Ovary (tissue), 9 donors: Measurements from ENCODE around the gene PAN3. TPM values are rescaled to one million over a fixed set of nuclear protein-coding genes. Genes with fewer than 3 reads are reported as not detected.

ENCODE experiments used
- DNase-seq, 5 donors: peaks; one replicate each; pipeline ENCODE4 v3.0.0-alpha.2; 2019 to 2020
- H3K27ac ChIP-seq, 2 donors: fragments of 200-600 bp; one replicate each; pipeline versions ENCODE4 v1.5.1 to v1.8.0; 2019 to 2022
- H3K27me3 ChIP-seq: fragments of 200-600 bp; one replicate; pipeline ENCODE4 v1.8.0; 2022
- H3K36me3 ChIP-seq: fragments of 200-600 bp; sonication (generic); one replicate; pipeline ENCODE4 v1.5.1; 2019
- H3K4me1 ChIP-seq: one replicate; pipeline ENCODE4 v1.8.1; 2013; ENCODE audit warnings: mild to moderate bottlenecking, moderate library complexity; ENCODE audit not compliant: insufficient read depth
- H3K4me3 ChIP-seq: fragments of 200-600 bp; sonication (generic); one replicate; pipeline ENCODE4 v1.5.1; 2017
- H3K9me3 ChIP-seq, 2 donors: fragments of 200-600 bp in 1 of 2; sonication (generic) in 1 of 2; one replicate each; pipeline versions ENCODE4 v1.5.1 to v1.8.1; 2013 to 2019; ENCODE audit warnings: mild to moderate bottlenecking in 1 of 2, moderate library complexity in 1 of 2
- EP300 ChIP-seq: sonication (generic); formaldehyde crosslinking; IDR thresholded peaks from one replicate; pipeline ENCODE4 v1.6.1; 2017; ENCODE audit warnings: antibody characterized with exemption
- POLR2A ChIP-seq: fragments of 450-650 bp; IDR thresholded peaks from one replicate; pipeline ENCODE4 v1.6.1; 2017; ENCODE audit warnings: antibody characterized with exemption, mild to moderate bottlenecking, moderate library complexity
- WGBS, 3 donors: extraction: QIAGEN DNeasy Blood & Tissue Kit in 1 of 3; methylation state at CpG; one replicate each; pipeline versions ENCODE4 v1.1.5 to v1.1.7; 2013 to 2017; 5-methylcytosine and 5-hydroxymethylcytosine counted together
- intact Hi-C, 4 donors: fragments of 100-400 bp; cut with DNase I; formaldehyde crosslinking; loops; one replicate each; pipeline versions ENCODE4 v1.11.0 to v1.15.1; 2022 to 2023
- polyA plus RNA-seq, 2 donors: library from polyadenylated mRNA; stranded (reverse); fragments of 200-250 nt in 1 of 2; fragments of 350-450 nt in 1 of 2; fragmentation: Illumina TruSeq in 1 of 2; extraction: RNeasy Lipid Tissue Mini Kit (QIAGEN cat#74804) in 1 of 2; gene quantifications; one replicate each; pipeline ENCODE4 v1.2.3, GENCODE V29; 2013 to 2014
- small RNA-seq: library from RNA; depleted of rRNA; stranded (forward); fragments of <200 nt; gene quantifications from one replicate; pipeline ENCODE3, GENCODE V24; 2016
- total RNA-seq, 7 donors: library from RNA; depleted of rRNA in 2 of 7; stranded (reverse); fragments of >200 nt in 2 of 7; fragmentation: NEBNext Ultra II Directional in 3 of 7; extraction: Animal tissue kit (Norgen Biotek cat#: 25700) in 3 of 7; gene quantifications; one replicate each; pipeline versions ENCODE4 v1.1.0 to v1.2.4, GENCODE V29; 2016 to 2023
- TF ChIP-seq, protein P1 (sequence below), 3 donors: fragments of 450-650 bp in 2 of 3; fragments of 200-600 bp in 1 of 3; IDR thresholded peaks; one replicate each; pipeline versions ENCODE4 v1.5.1 to v1.8.0; 2016 to 2022; ENCODE audit warnings: antibody characterized with exemption in 3 of 3, mild to moderate bottlenecking in 1 of 3
- donor health status: DM: no; HTN: no; CAD: no; lungs with moderate emphysema.
- donor health status: DM: no; HTN: no; CAD: no.
- donor health status: Bipolar disorder and iron deficiency.
- donor health status: DM: yes; HTN: yes; CAD: no.
- donor health status: DM: no; HTN: no; CAD: no.
- donor health status: DM: yes; HTN: yes; CAD: no.

Gene PAN3
- total and polyA plus RNA-seq, 9 donors: 13.2 to 40.7 (median 35.7) TPM

DNA sequence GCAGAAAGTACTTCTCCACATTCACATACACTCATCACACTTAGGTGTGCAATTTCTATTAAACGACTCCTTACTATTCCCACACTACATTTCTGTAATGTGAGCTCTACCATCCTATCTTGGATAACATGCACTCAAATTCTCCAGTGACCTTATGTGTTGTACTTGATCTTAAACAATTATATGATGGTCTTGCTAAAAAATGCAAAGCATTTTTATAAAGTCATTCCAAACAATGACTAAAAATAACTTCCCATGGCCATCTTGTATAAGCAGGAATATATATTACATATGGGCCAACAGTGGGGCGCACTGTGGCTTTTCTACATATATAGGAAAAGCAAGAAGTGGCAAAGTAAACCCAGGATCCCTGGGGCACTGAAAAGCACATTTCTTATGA is 201.1 kb downstream of the PAN3 start:
- no peak for DNase-seq
- Histone ChIP-seq H3K9me3 (no peaks in the 10 kb centered on the region), H3K27ac (no peak overlapping the region), H3K4me1 (peaks cover 7% of the 10 kb centered on the region), H3K4me3 (no peak overlapping the region), H3K36me3 (no peaks in the 10 kb centered on the region), H3K27me3 (no peaks in the 10 kb centered on the region)
- intact Hi-C loops: no loop called here
- 90 to 92% (median 91%) methylated on average over 2 of the region's 2 CpGs for WGBS, 3 donors
- no peak for TF ChIP-seq POLR2A

DNA sequence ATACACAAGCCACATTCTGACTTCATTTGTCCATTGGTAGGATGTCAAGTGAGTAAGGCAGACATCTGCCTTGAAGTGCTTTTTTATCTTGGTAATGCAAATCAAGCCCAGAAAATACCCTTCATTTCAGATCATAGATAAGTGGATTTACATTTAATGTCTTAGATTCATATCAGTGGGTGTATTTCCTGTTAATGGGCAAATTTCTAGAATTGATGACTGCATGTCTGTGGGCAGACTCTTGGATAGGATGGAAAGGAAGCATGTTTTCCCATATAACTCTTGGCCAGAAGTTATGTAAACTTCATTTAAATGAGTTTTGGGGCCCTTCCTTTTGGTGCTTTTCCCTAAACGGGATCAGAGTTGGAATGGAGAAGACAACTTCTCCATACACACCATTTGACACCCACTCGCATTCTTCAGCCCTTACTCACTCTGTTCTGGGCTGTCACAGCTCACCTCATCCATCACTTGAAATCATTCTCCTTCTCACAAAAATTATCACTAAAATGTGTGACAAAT is 202.0 kb downstream of the PAN3 start:
- Histone ChIP-seq H3K27ac (no peak overlapping the region), H3K27me3 (no peaks in the 10 kb centered on the region), H3K9me3 (no peaks in the 10 kb centered on the region), H3K4me1 (peaks cover 7% of the 10 kb centered on the region), H3K36me3 (no peaks in the 10 kb centered on the region), H3K4me3 (no peak overlapping the region)
- WGBS, 3 donors: 73 to 84% (median 74%) methylated on average over 2 of the region's 2 CpGs
- intact Hi-C loops: no loop called here
- no peak for DNase-seq
- TF ChIP-seq EP300 (no peak), POLR2A (no peak)
- TF ChIP-seq, protein P1, sequence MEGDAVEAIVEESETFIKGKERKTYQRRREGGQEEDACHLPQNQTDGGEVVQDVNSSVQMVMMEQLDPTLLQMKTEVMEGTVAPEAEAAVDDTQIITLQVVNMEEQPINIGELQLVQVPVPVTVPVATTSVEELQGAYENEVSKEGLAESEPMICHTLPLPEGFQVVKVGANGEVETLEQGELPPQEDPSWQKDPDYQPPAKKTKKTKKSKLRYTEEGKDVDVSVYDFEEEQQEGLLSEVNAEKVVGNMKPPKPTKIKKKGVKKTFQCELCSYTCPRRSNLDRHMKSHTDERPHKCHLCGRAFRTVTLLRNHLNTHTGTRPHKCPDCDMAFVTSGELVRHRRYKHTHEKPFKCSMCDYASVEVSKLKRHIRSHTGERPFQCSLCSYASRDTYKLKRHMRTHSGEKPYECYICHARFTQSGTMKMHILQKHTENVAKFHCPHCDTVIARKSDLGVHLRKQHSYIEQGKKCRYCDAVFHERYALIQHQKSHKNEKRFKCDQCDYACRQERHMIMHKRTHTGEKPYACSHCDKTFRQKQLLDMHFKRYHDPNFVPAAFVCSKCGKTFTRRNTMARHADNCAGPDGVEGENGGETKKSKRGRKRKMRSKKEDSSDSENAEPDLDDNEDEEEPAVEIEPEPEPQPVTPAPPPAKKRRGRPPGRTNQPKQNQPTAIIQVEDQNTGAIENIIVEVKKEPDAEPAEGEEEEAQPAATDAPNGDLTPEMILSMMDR (IDR thresholded peaks at IDR 0.05): no peak

DNA sequence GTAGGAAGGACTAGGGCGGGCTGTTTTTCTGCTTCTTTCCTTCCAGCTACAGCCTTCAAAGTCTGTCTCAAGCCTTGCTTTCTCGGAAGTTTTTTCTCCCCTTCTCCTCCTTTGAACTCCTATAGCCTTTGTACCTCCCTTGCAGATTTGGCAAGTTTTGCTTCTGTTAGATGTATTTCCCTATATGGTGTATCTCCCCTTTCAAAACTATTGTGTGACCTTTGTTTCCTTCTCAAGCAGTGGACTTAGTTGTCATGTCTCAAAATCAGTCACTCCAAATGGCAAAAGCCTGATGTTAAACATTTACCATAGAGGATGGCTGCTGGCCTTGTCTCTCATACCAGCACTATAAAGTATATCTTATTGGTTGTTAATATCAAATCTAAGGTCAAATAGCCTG is 203.9 kb downstream of the PAN3 start:
- intact Hi-C loops: no loop called here
- Histone ChIP-seq H3K4me3 (no peak overlapping the region), H3K4me1 (peaks cover 7% of the 10 kb centered on the region), H3K27ac (no peak overlapping the region), H3K27me3 (no peaks in the 10 kb centered on the region), H3K36me3 (no peaks in the 10 kb centered on the region), H3K9me3 (no peaks in the 10 kb centered on the region)
- 73 to 85% (median 76%) methylated on average over 2 of the region's 2 CpGs for WGBS, 3 donors
- no peak for DNase-seq
- TF ChIP-seq POLR2A: no peak
- TF ChIP-seq, protein P1 (IDR thresholded peaks at IDR 0.05): no peak
- TF ChIP-seq EP300: no peak

DNA sequence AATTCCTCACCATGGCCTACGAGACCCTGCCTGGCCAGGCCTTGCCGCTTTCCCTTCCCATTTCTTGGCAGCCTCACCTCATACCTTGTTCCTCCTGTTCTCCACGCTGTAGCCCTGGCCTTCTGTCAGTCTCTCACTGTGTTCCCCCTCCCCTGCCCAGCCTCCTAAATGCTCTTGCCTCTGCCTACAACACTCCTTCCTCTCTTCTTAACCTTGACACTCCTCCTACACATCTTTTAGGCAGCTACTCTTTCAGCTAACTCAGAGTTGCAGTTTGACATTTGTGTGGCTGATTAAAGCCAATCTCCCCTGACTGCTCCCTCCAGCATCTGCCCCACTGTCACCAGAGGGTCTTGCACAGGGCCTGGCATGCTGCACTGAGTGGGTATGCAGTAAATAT is 205.8 kb downstream of the PAN3 start:
- TF ChIP-seq EP300: no peak
- TF ChIP-seq, protein P1 (IDR thresholded peaks at IDR 0.05): no peak
- no peak for TF ChIP-seq POLR2A
- no peak for DNase-seq
- Histone ChIP-seq H3K9me3 (no peaks in the 10 kb centered on the region), H3K4me3 (no peak overlapping the region), H3K27me3 (no peaks in the 10 kb centered on the region), H3K27ac (no peak overlapping the region), H3K4me1 (no peaks in the 10 kb centered on the region), H3K36me3 (no peaks in the 10 kb centered on the region)
- intact Hi-C loops: no loop called here
- WGBS, 3 donors: 40 to 50% (median 46%) methylated on average over 3 of the region's 3 CpGs

Small RNAs within 50 kb of the gene (small RNA-seq; reads per million reads assigned to genes)
- not detected for gene RNU6-82P

Other genes starting within 250 kb of the PAN3 start
- not detected for gene PDX1, start 218.5 kb upstream of the PAN3 start, total RNA-seq
- gene PDX1, start 218.5 kb upstream of the PAN3 start, polyA plus RNA-seq: not detected
- gene CDX2, start 169.2 kb upstream of the PAN3 start, total RNA-seq: under 1 TPM in 2 of 7 donors, not detected in 5; 0.12 to 0.26 TPM
- gene CDX2, start 169.2 kb upstream of the PAN3 start, polyA plus RNA-seq: under 1 TPM in 1 of 2 donors, not detected in 1; 0.02 TPM
- gene URAD, start 149.9 kb upstream of the PAN3 start, total RNA-seq: not detected
- not detected for gene URAD, start 149.9 kb upstream of the PAN3 start, polyA plus RNA-seq
- under 1 TPM in 6 of 7 donors, not detected in 1; 0.08 to 0.35 (median 0.15) TPM for gene FLT3, start 38.0 kb upstream of the PAN3 start, total RNA-seq
- under 1 TPM; 0.10 to 0.97 TPM for gene FLT3, start 38.0 kb upstream of the PAN3 start, polyA plus RNA-seq